GM12878 (cell line): Measurements from ENCODE around the gene DHRS9. TPM values are rescaled to one million over a fixed set of nuclear protein-coding genes. Genes with fewer than 3 reads are reported as not detected.

ENCODE experiments used
- ATAC-seq: fragments of 200-7000 bp; cut with Tn5 transposase; 3 replicates; pipeline ENCODE4 v1.9.1; 2020; ENCODE audit warnings: mild to moderate bottlenecking, moderate library complexity
- BruUV-seq: library from RNA; stranded (reverse); fragments of 400-500 nt; replicated peaks from 2 replicates; lab custom pipeline; 2021; lab: Mats Ljungman, UMichigan
- CTCF ChIA-PET: fragments of 300-600 bp; sonication (Branson Sonifier 250); formaldehyde crosslinking; extraction: SDS; loops from one replicate; lab custom pipeline; 2021; ENCODE audit warnings: inconsistent platforms; lab: Yijun Ruan, JAX
- POLR2A ChIA-PET: fragments of 350-600 bp; formaldehyde crosslinking; extraction: SDS; loops from one replicate; lab custom pipeline; 2021; ENCODE audit warnings: inconsistent platforms; lab: Charles Lee
- RAD21 ChIA-PET: fragments of 300-600 bp; sonication (Branson Sonifier 250); formaldehyde crosslinking; loops from one replicate; lab custom pipeline; 2023; ENCODE audit warnings: antibody characterized with exemption; ENCODE audit not compliant: unreplicated experiment; lab: Charles Lee
- SMC1A ChIA-PET: fragments of 300-600 bp; sonication (Branson Sonifier 250); formaldehyde crosslinking; loops from one replicate; lab custom pipeline; 2023; ENCODE audit not compliant: unreplicated experiment, uncharacterized antibody; lab: Charles Lee
- DNase-seq: peaks from one replicate; pipeline ENCODE4 v3.0.0-alpha.2; 2011; ENCODE audit warnings: low read depth, low spot score
- FAIRE-seq: peaks from 3 replicates; lab custom pipeline; 2011; peaks lifted over from hg19 to GRCh38; lab: Jason Lieb, UNC
- H2AFZ ChIP-seq: 2 replicates; pipeline ENCODE4 v1.6.0; 2011; ENCODE audit warnings: low read depth, low read length, control low read depth; ENCODE audit not compliant: control insufficient read depth
- H3K27ac ChIP-seq: 2 replicates; pipeline ENCODE4 v1.5.1; 2011; ENCODE audit warnings: control low read depth; ENCODE audit not compliant: control insufficient read depth, insufficient read depth
- H3K27me3 ChIP-seq, 2 experiments: replicated peaks in 1 of 2; 2 replicates each; pipeline versions ENCODE4 v1.6.0 to v1.6.1; 2011; ENCODE audit warnings: low read length in 1 of 2; ENCODE audit not compliant: control insufficient read depth in 2 of 2, insufficient read depth in 2 of 2
- H3K36me3 ChIP-seq, 2 experiments: 2 replicates each; pipeline ENCODE4 v1.5.1; 2011; ENCODE audit warnings: low read length in 1 of 2; ENCODE audit not compliant: control insufficient read depth in 2 of 2, insufficient read depth in 2 of 2
- H3K4me1 ChIP-seq: 2 replicates; pipeline ENCODE4 v1.6.1; 2011; ENCODE audit warnings: mild to moderate bottlenecking, low read length, moderate library complexity, mixed read lengths; ENCODE audit not compliant: control insufficient read depth, insufficient read depth
- H3K4me2 ChIP-seq: 2 replicates; pipeline ENCODE4 v1.6.0; 2011; ENCODE audit warnings: control low read depth; ENCODE audit not compliant: control insufficient read depth, insufficient read depth
- H3K4me3 ChIP-seq: fragments of 200-600 bp; sonication (generic); 2 replicates; pipeline ENCODE4 v1.5.1; 2016
- H3K79me2 ChIP-seq: 2 replicates; pipeline ENCODE4 v1.6.0; 2011; ENCODE audit warnings: low read length; ENCODE audit not compliant: control insufficient read depth, insufficient read depth
- H3K9ac ChIP-seq: 2 replicates; pipeline ENCODE4 v1.8.0; 2011; ENCODE audit warnings: low read length, control low read depth, mixed read lengths; ENCODE audit not compliant: control insufficient read depth, insufficient read depth
- H3K9me3 ChIP-seq: replicated peaks from 3 replicates; pipeline ENCODE4 v1.5.1; 2011; ENCODE audit warnings: mild to moderate bottlenecking, low read length; ENCODE audit not compliant: control insufficient read depth, insufficient read depth
- H4K20me1 ChIP-seq: 2 replicates; pipeline ENCODE4 v1.6.0; 2011; ENCODE audit not compliant: control insufficient read depth, insufficient read depth
- ATF3 ChIP-seq: IDR thresholded peaks from 2 replicates; pipeline ENCODE4 v1.6.1; 2011; ENCODE audit warnings: low read depth, mild to moderate bottlenecking, low read length, moderate library complexity, borderline replicate concordance; ENCODE audit errors: extremely low read depth
- BRCA1 ChIP-seq: IDR thresholded peaks from 2 replicates; pipeline ENCODE4 v1.6.1; 2011; ENCODE audit warnings: low read depth, low read length, improper control_type of control experiment
- CBX5 ChIP-seq: sonication (generic); IDR thresholded peaks from 2 replicates; pipeline ENCODE4 v1.6.1; 2016; ENCODE audit warnings: low read depth, moderate library complexity, mild to moderate bottlenecking, inconsistent platforms
- FOXK2 ChIP-seq: fragments of 450-650 bp; IDR thresholded peaks from 2 replicates; pipeline ENCODE4 v1.6.1; 2017; ENCODE audit warnings: mild to moderate bottlenecking, moderate library complexity
- MYC ChIP-seq: IDR thresholded peaks from 2 replicates; pipeline ENCODE4 v1.6.1; 2011; ENCODE audit warnings: mild to moderate bottlenecking, low read length, moderate library complexity, inconsistent platforms; ENCODE audit not compliant: insufficient read depth, insufficient replicate concordance, insufficient read length, severe bottlenecking
- NBN ChIP-seq: fragments of 450-650 bp; IDR thresholded peaks from 2 replicates; pipeline ENCODE4 v1.6.1; 2016
- SREBF2 ChIP-seq: IDR thresholded peaks from 2 replicates; pipeline ENCODE4 v1.6.1; 2012; ENCODE audit warnings: mild to moderate bottlenecking, low read length
- TCF12 ChIP-seq: IDR thresholded peaks from 2 replicates; pipeline ENCODE4 v1.6.1; 2011; ENCODE audit warnings: low read depth, mild to moderate bottlenecking, low read length
- WGBS: methylation state at CpG from one replicate; pipeline ENCODE4 v1.1.6; 2016; ENCODE audit warnings: low lambda C conversion rate; ENCODE audit not compliant: insufficient replicate concordance, insufficient coverage; ENCODE audit errors: missing lambda C conversion rate; 5-methylcytosine and 5-hydroxymethylcytosine counted together
- in situ Hi-C: fragments of 300-500 bp; cut with MboI; formaldehyde crosslinking; loops from 9 replicates; pipeline ENCODE4 v1.14.3; 2018; ENCODE audit warnings: mixed read lengths
- intact Hi-C: fragments of 100-400 bp; cut with micrococcal nuclease; formaldehyde crosslinking; loops from one replicate; pipeline ENCODE4 v1.14.2; 2022; ENCODE audit not compliant: unreplicated experiment
- polyA plus RNA-seq, 11 experiments: library from polyadenylated mRNA; depleted of rRNA in 4 of 11; unstranded in 6 of 11; stranded (reverse) in 5 of 11; fragments of >200 nt; fragmentation: Nextera tagmentation in 4 of 11; fragmentation: Illumina TruSeq in 1 of 11; extraction: Ambion mirVana in 4 of 11; extraction: Trizol in 1 of 11; gene quantifications; 1 replicate in 1 of 11; 2 replicates in 10 of 11; pipeline versions ENCODE4 v1.2.1 to v1.2.3, GENCODE V29; 2011 to 2016; ENCODE audit warnings: inconsistent platforms in 2 of 11, missing spikeins in 2 of 11, low read depth in 1 of 11
- total RNA-seq, 4 experiments: library from RNA; depleted of rRNA in 3 of 4; stranded (reverse); fragments of >200 nt in 3 of 4; fragmentation: Illumina TruSeq in 1 of 4; extraction: Trizol in 1 of 4; gene quantifications; 2 replicates each; pipeline versions ENCODE4 v1.2.1 to v1.2.3, GENCODE V29; 2013 to 2021
- TF ChIP-seq, protein P1 (sequence below): fragments of 450-650 bp; IDR thresholded peaks from 2 replicates; pipeline ENCODE4 v1.6.1; 2017; ENCODE audit warnings: mild to moderate bottlenecking
- TF ChIP-seq, protein P2 (sequence below): fragments of 450-650 bp; IDR thresholded peaks from 2 replicates; pipeline ENCODE4 v1.6.1; 2018; ENCODE audit warnings: mild to moderate bottlenecking, low read depth, moderate library complexity; ENCODE audit not compliant: partially characterized antibody
- TF ChIP-seq, protein P3 (sequence below): IDR thresholded peaks from 2 replicates; pipeline ENCODE4 v1.6.1; 2012; ENCODE audit warnings: improper control_type of control experiment, low read depth, low read length; ENCODE audit not compliant: insufficient replicate concordance

The DHRS9 gene
- total and polyA plus RNA-seq, 10 of the 15 experiments (the other 5 are each of a cell fraction or from before 2014, with no cell fraction given): 0.09 to 0.34 (median 0.13) TPM; not detected in 5

DNA sequence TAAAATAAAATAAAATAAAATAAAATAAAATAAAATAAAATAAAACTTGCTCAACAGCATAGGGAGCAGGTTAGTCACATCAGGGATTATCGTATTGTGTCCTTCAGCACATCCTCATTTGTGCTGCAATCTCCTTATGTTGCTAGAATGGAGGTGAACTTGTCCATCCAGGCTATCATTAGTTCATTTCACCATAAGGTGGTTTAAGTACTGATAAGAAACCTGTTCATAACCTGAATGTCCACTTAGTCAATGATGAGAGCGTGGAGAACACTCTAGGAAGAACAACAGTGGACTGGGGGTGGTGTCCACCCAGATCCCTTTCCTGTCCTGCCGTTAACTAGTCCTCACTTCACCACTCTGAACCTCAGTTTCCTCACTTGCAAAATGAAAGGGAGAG is 21.9 kb downstream of the DHRS9 start:
- intact Hi-C loops: no loop called here
- CTCF ChIA-PET: no interaction called here
- no peak overlapping the region for H2AFZ ChIP-seq
- no peak for TF ChIP-seq TCF12
- TF ChIP-seq NBN: no peak
- TF ChIP-seq, protein P1, sequence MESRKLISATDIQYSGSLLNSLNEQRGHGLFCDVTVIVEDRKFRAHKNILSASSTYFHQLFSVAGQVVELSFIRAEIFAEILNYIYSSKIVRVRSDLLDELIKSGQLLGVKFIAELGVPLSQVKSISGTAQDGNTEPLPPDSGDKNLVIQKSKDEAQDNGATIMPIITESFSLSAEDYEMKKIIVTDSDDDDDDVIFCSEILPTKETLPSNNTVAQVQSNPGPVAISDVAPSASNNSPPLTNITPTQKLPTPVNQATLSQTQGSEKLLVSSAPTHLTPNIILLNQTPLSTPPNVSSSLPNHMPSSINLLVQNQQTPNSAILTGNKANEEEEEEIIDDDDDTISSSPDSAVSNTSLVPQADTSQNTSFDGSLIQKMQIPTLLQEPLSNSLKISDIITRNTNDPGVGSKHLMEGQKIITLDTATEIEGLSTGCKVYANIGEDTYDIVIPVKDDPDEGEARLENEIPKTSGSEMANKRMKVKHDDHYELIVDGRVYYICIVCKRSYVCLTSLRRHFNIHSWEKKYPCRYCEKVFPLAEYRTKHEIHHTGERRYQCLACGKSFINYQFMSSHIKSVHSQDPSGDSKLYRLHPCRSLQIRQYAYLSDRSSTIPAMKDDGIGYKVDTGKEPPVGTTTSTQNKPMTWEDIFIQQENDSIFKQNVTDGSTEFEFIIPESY: no peak
- TF ChIP-seq MYC: no peak
- TF ChIP-seq, protein P2, sequence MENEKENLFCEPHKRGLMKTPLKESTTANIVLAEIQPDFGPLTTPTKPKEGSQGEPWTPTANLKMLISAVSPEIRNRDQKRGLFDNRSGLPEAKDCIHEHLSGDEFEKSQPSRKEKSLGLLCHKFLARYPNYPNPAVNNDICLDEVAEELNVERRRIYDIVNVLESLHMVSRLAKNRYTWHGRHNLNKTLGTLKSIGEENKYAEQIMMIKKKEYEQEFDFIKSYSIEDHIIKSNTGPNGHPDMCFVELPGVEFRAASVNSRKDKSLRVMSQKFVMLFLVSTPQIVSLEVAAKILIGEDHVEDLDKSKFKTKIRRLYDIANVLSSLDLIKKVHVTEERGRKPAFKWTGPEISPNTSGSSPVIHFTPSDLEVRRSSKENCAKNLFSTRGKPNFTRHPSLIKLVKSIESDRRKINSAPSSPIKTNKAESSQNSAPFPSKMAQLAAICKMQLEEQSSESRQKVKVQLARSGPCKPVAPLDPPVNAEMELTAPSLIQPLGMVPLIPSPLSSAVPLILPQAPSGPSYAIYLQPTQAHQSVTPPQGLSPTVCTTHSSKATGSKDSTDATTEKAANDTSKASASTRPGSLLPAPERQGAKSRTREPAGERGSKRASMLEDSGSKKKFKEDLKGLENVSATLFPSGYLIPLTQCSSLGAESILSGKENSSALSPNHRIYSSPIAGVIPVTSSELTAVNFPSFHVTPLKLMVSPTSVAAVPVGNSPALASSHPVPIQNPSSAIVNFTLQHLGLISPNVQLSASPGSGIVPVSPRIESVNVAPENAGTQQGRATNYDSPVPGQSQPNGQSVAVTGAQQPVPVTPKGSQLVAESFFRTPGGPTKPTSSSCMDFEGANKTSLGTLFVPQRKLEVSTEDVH: no peak
- no peak for TF ChIP-seq BRCA1
- no peak for TF ChIP-seq ATF3
- TF ChIP-seq, protein P3, sequence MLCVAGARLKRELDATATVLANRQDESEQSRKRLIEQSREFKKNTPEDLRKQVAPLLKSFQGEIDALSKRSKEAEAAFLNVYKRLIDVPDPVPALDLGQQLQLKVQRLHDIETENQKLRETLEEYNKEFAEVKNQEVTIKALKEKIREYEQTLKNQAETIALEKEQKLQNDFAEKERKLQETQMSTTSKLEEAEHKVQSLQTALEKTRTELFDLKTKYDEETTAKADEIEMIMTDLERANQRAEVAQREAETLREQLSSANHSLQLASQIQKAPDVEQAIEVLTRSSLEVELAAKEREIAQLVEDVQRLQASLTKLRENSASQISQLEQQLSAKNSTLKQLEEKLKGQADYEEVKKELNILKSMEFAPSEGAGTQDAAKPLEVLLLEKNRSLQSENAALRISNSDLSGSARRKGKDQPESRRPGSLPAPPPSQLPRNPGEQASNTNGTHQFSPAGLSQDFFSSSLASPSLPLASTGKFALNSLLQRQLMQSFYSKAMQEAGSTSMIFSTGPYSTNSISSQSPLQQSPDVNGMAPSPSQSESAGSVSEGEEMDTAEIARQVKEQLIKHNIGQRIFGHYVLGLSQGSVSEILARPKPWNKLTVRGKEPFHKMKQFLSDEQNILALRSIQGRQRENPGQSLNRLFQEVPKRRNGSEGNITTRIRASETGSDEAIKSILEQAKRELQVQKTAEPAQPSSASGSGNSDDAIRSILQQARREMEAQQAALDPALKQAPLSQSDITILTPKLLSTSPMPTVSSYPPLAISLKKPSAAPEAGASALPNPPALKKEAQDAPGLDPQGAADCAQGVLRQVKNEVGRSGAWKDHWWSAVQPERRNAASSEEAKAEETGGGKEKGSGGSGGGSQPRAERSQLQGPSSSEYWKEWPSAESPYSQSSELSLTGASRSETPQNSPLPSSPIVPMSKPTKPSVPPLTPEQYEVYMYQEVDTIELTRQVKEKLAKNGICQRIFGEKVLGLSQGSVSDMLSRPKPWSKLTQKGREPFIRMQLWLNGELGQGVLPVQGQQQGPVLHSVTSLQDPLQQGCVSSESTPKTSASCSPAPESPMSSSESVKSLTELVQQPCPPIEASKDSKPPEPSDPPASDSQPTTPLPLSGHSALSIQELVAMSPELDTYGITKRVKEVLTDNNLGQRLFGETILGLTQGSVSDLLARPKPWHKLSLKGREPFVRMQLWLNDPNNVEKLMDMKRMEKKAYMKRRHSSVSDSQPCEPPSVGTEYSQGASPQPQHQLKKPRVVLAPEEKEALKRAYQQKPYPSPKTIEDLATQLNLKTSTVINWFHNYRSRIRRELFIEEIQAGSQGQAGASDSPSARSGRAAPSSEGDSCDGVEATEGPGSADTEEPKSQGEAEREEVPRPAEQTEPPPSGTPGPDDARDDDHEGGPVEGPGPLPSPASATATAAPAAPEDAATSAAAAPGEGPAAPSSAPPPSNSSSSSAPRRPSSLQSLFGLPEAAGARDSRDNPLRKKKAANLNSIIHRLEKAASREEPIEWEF: no peak
- TF ChIP-seq CBX5: no peak
- TF ChIP-seq FOXK2: no peak
- TF ChIP-seq SREBF2: no peak

More for the DNA sequence above, 21.9 kb downstream of the DHRS9 start:
- H4K20me1 ChIP-seq: no peaks in the 10 kb centered on the region
- POLR2A ChIA-PET: no interaction called here
- H3K36me3 ChIP-seq: no peaks in the 10 kb centered on the region
- H3K27me3 ChIP-seq: no peaks in the 10 kb centered on the region; a peak in 1 of 4 replicates
- 16% methylated on average over 3 of the region's 3 CpGs for WGBS
- no peak overlapping the region for H3K27ac ChIP-seq
- no peak for DNase-seq
- no peak for FAIRE-seq
- SMC1A ChIA-PET: interaction anchor here (0.9 kb wide), 1 partner anchor 39 kb away, joined by 3 read pairs; no protein-coding TSS in a partner anchor
- H3K79me2 ChIP-seq: no peaks in the 10 kb centered on the region
- no peak for ATAC-seq
- no TSS peak for BruUV-seq
- H3K9ac ChIP-seq: no peak overlapping the region
- no peaks in the 10 kb centered on the region; the same call in 2 of the 3 replicates for H3K9me3 ChIP-seq
- H3K4me1 ChIP-seq: no peaks in the 10 kb centered on the region
- RAD21 ChIA-PET: no interaction called here
- in situ Hi-C loops: no loop called here
- no peak overlapping the region for H3K4me2 ChIP-seq
- no peak overlapping the region for H3K4me3 ChIP-seq
